Stimulated activated CD8-positive, alpha-beta memory T cell treated with anti-CD3 and anti-CD28 coated beads, Interleukin-2, amount 100 ng/mL, for 1 hour (primary cell): Measurements from ENCODE around the gene LRRC42.

Source experiments
- DNase-seq, 2 donors: peaks; one replicate each; pipeline ENCODE4 v3.0.0-alpha.2; 2020; ENCODE audit warnings: low read depth in 2 of 2

The LRRC42 gene

DNA sequence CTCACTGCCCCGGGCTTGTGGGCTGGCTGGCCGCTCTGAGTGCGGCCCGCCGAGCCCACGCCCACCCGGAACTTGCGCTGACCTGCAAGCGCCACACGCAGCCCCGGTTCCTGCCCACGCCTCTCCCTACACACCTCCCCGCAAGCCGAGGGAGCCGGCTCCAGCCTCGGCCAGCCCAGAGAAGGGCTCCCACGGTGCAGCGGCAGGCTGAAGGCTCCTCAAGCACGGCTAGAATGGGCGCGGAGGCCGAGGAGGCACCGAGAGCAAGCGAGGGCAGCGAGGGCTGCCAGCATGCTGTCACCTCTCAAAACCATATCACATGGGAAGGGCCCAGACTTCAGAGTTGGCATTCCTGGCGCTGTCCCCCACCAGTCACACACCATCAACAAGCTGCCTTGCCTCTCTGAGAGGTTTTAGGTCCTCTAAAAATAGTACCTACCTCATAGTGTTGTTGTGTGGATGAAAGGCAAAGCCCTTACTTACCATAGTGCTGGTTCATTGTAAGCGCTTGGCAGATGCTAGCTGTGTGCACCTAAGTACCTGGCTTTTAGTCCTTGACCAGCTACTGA, 58.4 kb downstream of the LRRC42 start:
- DNase-seq = no peak

DNA sequence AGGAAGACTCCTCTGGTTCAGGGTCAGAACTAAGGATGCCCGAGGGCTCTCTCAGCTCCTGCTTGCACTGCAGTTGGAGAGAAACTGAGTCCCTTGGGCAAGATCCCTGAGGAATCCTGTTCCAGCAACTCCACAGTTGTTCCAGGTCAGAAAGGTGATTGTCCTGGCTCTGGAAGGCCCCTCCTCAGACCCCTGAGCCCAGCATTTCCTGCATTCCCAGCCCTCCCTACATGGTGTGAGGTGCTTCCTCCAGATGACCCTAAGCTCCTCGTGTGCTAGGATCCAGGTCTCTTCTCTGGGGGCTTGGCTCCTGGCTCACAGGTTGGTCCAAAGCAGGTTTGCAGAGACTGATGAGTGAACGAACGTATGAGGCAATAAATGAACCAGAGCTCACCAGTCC, 60.4 kb downstream of the LRRC42 start:
- no peak for DNase-seq

DNA sequence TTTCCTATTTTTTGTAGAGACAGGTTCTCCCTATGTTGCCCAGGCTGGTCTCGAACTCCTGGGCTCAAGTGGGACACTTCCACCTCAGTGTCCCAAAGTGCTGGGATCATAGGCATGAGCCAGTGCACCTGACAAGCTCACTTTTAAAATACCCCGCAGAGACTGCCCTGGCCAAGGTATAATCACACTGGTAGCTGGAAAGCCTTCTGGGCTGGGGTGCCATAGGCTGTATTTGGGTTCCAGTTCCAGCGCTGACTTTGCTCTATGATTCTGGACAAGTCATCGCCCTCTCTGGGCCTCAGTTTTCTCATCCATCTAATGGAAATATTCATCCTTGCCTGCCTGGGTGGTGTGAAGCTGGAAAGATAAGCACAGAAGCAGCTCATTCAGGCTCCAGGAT, 61.5 kb downstream of the LRRC42 start:
- no peak for DNase-seq

DNA sequence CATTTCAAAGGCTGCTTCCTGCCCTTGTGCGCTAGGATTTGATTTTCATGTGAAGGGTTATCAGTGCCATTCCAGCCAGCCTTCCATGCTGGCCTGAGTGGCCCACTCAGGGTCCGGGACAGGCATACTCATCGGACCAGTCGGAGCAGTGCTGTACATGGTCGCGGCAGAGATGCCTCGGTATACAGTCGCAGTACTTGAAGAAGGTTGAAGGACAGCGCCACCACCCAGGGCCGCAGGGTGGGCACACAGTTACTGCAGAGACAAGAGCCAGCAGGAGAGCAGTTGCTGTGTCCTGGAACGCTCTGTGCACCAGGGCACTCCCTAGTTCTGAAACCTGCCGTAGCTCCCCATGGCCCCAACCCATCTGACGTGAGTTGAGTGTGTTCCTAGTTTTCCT, 62.7 kb downstream of the LRRC42 start:
- DNase-seq = no peak

DNA sequence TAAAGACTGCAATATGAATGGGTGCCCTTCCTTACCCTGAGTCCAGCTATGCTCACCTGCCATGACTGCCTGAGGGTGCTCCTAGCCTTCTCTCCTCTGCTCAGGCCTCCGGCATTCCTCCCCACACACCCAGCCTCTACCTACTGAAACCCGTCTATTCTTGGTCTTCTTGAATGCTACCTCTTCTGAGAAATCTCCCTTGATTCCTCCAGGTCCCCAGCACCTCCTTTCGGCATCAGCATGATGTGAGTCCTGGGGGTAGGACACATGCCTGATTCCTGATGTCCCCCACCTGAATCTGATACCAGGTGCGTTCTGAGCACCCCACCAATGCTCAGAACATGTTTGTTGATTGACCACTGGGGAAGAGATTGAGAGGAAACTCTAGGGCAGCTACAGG, 63.3 kb downstream of the LRRC42 start:
- DNase-seq = no peak

DNA sequence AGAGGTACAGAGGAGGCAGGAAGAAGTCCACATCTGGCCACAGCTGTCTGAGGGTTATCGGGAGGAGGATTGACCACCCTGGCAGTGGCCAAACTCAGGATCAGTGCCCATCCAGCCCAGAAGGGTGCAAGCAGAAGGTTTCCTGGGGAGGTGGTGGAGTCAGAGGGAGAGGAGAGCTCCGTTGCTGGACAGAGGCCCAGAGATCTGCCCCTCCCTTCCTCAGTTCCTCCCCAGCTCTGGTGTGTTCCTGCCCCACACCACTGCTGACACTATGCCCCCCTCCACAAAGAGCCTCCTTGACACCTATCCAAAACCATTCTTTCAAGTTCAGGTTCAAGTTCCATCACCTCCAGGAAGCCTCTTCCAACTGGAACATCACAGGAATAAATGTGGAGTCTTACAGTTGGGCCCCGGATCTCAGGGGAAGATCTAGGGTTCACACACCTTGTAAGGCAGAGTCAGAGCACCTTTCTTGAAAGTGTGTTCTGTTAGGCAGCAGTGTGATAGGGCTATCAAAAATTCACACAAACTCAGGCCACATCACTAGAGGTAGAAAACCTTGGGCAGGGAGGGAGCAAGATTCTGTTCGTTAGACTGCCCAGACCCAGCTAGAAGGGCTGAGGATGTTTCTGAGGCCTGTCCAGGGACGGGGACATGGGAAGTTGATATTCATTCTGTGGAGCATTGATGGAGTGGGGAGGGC, 64.4 kb downstream of the LRRC42 start:
- no peak for DNase-seq

DNA sequence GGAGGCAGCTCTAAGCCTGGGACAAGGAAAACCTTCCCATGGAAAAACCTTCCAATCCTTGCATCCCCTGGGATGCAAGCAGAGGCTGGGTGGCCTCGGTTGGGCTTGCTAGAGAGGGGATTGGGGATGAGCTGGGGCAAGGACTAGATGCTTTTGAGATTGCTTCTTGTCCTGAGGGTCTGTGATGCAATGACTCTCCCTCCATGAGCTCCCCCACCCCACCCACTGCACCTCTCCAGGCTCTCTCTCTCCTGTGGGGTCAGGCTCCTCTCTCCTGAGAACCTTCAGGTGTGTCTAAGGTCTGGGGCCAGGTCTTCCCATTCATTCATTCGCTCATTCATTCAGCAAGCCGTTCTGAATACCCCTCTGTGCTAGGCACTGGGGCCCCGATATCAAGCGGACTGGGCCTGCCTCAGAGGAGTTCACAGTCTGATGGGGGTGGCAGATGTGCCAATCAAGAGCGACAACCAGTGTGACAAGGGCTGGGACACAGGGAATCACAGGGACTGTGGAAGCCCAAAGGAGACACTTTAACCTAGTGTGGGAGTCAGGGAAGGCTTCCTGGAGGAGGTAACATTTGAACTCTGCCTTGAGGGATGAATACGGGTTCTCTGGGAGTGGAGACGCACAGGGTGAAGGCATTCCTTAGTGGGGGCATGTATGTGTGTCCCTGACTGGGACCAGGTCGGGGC, 65.3 kb downstream of the LRRC42 start:
- DNase-seq = no peak

DNA sequence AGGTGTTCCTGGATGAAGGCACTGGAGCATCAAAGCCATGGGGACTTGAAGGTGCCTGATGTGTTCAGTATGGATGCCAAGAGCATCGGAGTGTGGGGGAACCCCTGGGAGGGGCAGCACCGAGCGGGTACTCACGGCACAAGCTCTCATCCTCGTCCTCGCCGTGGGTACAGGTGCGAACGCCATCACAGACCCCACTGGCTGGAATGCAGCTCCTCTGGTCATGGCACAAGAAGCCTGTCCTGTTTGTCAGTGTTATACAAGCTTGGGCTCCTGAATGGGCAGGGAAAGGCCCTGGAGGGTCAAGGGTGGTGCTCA, 65.8 kb downstream of the LRRC42 start:
- DNase-seq = no peak

DNA sequence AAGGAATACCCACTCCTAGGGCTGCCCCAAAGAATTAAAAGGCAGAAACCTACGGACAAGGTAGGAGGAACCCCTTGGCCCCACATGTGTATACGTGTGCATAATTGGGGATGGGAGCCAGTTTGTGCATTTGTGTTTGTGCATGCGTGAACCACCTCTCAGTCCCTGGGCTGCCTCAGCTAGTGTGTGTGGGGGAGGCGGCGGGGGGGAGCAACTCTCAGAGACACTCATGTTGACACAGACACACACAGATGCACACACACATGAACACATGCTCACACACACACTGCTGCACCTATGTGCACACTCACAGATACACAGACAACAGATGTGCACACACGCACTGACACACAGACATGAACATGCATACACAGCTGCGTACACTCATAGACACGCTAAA, 66.7 kb downstream of the LRRC42 start:
- DNase-seq = no peak

DNA sequence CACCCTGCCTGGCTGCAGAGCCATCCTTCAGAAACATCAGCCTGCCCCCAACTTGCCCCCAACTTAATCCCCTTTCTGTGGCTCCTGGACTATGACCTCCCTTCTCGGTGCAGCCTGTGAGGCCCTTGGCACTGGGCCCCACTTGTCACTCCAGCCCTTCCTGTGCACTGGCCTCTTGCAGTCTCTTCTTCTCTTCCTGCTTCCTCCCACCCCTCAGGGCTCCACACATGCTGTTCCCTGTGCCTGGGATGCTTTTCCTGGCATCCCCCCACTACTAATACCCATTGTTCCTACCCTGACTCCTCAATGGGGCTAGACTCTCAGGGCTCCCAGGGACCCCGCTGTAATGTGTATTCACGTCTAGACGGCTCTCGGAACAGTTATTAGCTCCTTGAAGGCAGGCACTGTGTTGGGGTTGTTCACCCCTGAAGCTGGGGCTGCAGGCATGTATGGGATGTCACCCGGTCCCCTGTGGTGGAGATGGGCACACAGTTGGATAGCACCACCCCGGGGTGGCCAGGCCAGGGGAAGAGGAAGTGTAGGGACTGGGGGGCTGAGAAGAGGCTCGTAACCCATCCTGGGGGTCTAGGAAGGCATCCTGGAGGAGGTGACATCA, 67.4 kb downstream of the LRRC42 start:
- no peak for DNase-seq

DNA sequence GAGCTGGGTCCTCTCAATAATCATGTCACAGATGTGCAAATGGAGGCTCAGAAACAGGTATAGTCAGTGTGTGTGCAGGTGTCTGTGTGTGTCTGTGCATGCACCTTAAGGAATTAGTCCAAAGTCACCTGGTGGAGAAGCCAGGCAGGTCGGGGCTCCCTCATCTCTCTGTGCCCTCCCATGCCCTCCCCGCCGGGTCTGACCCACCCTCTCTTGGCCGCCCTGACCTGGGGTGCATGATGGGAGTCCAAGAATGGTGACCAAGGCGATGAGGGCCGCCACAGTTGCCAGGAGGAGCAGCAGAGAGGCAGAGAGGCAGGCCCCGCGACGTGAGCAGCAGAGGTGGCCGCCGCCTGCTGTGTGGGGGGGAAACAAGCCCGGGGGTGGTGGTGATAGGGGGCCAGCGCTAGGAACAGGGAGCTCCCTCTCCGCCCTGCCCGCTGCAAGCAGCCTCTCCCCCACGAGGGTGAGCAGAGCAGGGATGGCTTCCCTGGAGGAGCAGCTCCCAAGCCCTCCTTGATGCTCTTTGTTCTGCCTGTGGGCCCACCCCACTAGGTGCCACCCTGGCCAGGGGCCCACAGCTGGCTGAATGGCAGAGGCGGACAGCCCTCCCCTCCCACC, 68.0 kb downstream of the LRRC42 start:
- DNase-seq = no peak

DNA sequence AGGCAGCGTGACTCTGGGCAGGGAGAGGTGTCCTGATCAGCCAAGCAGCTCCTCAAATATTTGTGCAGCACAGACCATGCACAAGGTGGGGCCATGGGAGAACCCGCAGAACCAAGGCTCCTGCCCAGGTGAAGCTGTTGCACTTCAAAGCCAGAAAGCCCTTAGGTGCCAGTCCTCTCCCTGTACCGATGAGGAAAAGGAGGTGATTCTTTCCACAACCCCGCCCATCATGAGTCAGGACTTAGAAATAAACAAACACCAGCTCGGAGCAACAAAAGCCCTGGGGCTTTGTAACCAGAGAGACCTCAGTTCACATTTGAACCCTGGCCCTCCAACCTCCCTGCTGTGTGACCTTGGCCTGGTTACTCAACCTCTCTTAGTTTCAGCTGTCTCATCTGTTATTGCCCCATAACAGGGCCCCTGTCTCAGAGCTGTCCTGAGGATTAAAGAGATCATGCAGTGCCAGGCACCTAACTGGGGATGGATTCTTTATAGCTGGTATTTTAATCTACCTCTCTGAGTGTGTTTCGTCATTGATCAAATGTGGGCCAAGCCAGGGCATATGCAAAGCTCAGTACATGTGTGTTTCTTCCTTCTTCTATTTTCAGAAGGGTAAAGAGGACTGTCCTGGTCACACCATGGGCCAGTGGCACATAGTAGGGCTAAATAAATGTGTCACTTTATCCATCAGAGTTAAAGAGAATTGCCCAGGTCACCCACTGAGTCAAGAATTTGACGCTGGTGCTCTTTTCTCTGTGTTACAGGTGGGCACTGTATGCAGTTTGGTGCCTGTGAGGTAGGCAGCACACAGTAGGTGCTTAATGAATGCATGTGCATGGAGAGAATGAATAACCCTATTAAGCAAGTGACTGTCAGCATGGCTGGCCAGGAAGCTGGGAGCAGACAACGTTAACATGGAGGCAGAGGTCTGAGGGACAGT, 70.5 kb downstream of the LRRC42 start:
- DNase-seq = no peak
